ENCODE data around the gene SOX10.

- TF ChIP-seq CTCF (IDR thresholded peaks at IDR 0.05; ENCODE audit: borderline replicate concordance, extremely low read depth, low read length, poor library complexity, severe bottlenecking) (no peak), EZH2 (IDR thresholded peaks at IDR 0.05; ENCODE audit: borderline replicate concordance, low read depth, low read length, severe bottlenecking) (no peak)
Measured at GRCh38 chr22:37932401-37932800, 52.0 kb downstream of the SOX10 start.
